ENCODE data around the gene LYPD8.
"Not testable (repeated sequence)": the region's sequence is repeated elsewhere in the genome, so short reads cannot be mapped to it uniquely, and the experiment has no call there.

Gene LYPD8, protein sequence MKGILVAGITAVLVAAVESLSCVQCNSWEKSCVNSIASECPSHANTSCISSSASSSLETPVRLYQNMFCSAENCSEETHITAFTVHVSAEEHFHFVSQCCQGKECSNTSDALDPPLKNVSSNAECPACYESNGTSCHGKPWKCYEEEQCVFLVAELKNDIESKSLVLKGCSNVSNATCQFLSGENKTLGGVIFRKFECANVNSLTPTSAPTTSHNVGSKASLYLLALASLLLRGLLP

DNA sequence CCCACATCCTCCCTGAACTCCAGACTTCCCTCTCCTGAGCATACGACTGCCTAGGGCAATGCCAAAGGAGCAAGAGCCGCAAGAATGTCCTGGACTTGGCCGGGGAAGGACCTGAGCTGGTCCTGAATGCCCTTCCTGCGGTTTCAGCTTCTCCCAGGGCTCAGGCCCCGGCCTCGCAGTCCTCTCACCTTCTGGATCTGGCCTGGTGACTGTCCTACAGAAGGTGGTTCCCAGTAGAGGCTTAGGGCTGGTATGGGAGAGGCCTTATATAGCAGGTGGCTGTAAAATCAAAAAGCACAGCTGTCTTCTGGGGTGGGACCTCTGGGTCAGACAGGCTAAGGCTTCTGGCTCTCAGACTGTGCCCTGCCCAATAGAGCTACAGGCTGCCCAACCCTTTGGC is at the start of gene LYPD8:
Gene LYPD8, minus strand, starts transcription at position 243 of the 400 bp plus-strand sequence. CDS start 4,678 bp downstream, outside the sequence.
- no peak for DNase-seq

DNA sequence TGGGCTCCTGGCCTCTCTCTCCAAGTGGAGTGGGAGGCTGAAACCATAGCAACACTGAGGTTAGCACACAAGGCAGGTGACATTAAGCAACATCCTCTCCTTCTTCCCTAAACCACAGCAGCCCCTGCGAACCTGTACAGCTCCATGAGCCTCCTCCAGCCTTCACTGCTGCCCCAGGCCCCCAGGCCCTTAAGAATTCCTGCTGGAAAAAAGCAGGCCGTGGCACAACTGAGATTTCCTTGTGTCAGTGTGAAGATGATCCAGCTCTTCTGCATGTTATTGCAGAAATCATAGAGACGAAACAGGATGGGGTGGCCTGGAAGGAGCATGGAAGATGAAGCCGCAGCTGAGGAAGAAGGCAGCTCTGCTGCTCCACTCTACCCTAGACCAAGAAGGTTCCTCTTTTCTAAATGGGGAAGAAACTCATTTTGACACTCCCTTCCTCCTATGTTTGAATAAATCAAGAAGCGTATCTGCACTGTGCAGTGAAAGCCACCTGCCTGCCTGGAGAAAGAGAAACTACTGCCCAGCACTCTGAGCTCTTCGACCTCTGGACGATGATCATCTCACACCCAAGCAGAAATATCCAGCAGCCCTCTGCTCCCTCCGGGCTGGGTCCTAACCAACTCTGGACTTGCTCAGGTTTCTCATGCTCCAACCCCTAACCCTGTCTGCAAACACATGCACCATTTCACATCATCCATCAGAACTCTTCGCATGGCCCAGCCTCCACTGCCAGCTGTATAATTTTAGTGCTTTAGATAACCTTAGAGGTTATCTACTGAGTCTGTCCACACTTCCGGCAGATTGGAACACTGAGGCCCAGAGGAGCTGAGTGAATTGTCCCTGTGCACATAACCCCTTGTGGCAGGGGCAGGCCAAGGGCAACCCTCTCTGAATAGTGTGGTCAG is 49.5 kb upstream of the LYPD8 start:
- no peak for DNase-seq

DNA sequence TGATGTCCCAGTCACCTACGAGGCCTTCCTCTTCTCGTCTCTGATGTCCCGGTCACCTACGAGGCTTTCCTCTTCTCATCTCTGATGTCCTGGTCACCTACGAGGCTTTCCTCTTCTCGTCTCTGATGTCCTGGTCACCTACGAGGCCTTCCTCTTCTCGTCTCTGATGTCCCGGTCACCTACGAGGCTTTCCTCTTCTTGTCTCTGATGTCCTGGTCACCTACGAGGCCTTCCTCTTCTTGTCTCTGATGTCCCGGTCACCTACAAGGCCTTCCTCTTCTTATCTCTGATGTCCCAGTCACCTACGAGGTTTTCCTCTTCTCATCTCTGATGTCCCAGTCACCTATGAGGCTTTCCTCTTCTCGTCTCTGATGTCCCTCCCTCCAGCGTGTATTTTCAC is 47.9 kb upstream of the LYPD8 start:
- DNase-seq, result not testable (repeated sequence)

DNA sequence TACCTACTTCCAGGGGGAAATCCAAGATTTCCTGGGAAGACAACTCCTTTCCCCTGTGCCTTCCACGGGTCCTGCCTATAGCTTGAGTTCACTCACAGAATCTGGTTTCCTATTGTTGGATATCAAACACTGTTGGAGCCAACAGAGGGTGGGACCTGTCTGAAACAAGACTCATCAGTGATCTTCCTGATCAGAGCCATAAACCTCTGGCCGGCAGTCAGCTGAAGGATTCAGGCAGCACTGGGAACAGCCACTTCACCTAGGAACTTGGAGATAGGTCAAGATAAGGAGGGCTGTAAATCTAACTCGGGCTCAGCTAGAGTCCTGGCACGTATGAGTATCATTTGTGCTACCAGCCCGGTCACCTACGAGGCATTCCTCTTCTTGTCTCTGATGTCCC is 46.9 kb upstream of the LYPD8 start:
- DNase-seq, result no peak

DNA sequence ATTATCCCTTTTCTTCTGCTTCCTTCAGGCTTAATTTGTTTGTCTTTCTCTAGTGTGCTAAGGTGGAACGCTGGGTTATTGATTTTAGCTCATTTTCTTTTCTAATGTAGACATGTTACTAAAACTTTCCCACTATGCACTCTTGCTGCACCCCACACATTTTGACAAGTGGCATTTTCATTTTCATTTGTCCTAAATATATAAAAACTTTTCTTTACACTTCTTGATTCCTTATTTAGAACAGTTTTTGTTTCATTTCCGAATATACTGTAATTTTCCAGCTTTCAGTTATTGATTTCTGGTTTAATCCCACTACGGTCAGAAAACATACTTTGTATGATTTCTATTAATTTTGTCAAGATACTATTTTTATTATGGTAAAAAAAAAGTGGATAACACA is 44.9 kb upstream of the LYPD8 start:
- no peak for DNase-seq

DNA sequence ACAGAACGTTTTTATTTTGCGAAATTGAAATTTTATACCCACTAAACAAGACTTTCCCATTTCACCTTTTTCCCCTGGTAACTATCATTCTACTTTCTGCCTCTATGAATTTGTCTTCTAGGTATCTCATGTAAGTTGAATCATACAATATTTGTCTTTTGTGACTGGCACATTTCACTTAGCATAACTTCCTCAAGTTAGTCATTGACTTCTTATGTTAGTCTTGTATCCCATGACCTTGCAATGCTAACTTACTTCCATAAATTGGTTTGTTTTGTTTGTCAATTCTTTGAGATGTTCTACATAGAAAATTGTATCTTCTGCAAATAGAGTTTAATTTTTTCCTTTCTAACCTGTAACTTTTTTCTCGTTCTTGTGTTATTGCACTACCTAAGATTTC is 43.2 kb upstream of the LYPD8 start:
- DNase-seq, result no peak

DNA sequence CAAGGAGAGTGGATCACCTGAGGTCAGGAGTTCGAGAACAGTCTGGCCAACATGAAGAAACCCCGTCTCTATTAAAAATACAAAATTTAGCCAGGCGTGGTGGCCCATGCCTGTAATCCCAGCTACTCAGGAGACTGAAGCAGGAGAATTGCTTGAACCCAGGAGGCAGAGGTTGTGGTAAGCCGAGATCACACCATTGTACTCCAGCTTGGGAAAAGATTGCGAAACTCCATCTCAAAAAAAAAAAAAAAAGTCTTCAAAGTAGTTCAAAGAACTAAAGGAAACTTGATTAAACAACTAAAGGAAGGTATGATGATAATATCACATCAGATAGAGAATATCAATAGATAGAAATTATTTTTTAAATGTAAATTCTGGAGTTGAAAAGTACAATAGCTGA is 39.1 kb upstream of the LYPD8 start:
- DNase-seq, result not testable (repeated sequence)

DNA sequence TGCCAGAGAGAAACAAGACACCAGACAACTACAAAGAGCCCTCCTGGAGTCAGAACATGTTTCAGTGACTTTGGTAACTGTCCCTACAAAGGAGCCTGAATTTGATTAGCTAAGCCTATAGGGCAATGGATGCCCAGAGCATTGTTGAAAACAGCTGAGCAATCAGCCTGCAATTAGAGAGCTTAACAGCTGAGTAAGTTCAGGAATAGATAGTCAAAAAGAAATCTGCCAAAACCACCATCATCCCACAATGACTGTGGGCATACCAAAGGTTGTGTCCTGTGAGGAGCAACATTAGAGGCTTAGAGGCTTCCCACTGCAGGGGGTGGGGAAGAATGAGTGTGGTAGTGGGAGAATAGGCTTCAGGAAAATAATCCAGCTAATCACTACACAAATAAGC is 38.0 kb upstream of the LYPD8 start:
- DNase-seq, result no peak

DNA sequence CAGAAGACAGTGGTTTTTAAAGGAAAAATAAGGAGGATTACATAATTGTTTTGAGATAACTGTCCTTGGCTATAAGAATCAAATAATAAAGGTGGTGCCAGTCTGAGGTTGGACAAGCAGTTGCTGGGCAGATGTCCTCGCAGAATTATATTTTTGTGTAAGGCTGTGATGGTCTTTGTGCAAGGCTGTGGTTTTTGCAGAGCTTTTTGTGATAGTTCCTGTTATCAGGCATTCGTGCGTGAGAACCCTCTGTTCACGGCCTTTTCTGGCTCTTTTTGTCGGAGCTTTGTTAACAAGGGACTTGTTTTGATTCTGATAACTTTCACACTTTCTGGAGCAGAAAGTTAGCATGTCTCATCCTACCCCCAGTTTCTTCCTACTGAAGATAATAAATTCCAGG is 36.8 kb upstream of the LYPD8 start:
- no peak for DNase-seq

DNA sequence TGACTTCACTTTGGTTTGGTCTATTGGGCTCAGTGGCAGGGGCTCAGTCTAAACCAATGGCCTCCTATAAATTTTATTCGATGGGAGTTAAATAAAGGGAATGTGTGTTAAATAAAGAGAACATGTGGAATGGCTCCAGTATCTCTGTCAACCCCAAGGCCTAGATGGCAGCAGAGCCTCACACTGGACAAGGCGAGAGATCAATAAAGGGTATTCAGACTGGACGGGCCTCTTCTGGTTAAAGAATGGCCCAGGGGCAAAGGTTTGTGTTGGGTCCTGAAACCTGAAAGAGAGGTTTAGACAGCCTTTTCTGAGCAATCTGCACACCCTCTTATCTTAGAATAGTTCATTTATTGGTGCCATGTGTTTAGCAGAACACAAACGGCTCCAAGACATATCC is 35.5 kb upstream of the LYPD8 start:
- DNase-seq, result no peak

DNA sequence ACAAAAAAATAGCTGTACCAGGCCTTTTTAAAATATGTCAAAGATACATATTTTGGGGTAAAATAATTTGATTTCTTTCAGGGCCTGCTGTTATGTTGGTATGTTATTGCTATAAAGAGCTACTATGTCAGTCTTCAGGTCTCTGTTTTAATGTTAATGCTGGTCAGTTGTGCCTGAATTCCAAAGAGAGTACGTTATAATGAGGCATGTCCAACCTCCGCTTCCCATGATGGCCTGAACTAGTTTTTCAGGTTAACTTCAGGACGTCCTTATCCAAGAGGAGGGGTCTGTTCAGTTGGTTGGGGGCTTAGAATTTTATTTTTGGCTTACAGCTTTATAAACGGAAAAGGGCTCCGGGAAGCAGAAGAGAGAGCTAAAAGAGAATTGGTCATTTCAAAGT is 34.9 kb upstream of the LYPD8 start:
- DNase-seq, result no peak

DNA sequence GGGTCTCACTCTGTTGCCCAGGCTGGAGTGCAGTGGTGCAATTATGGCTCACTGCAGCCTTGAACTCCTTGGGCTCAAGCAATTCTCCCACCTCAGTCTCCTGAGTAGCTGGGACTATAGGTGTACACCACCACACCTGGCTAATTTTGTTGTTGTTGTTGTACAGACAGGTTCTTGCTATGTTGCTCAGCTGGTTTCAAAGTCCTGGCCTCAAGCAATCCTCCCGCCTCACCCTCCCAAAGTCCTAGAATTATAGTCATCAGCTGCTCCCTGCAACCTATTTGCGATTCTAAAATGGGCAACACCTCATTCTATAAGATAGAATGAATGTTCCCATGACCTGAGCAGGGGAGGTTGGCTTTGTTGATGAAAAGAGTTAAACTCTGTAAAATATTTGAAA is 33.8 kb upstream of the LYPD8 start:
- not testable (repeated sequence) for DNase-seq

DNA sequence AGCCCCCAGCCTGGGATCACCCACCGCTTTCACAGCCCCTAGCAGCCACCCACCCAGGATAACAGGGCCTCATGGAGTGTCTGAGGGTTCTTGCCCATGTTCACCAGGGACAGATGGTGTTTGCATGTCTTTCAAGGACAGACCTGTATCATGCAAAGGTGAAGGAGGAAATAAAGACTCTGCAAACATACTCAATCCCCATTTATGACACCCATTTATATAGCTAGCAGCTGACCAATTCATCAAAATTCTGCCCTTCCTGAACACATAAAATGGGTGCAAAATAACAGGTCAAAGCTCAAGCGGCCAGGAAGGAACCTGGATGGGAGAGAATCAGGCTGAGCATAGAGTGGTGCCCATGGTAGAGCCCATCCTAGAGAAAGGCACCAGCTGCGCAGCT is 32.8 kb upstream of the LYPD8 start:
- no peak for DNase-seq

DNA sequence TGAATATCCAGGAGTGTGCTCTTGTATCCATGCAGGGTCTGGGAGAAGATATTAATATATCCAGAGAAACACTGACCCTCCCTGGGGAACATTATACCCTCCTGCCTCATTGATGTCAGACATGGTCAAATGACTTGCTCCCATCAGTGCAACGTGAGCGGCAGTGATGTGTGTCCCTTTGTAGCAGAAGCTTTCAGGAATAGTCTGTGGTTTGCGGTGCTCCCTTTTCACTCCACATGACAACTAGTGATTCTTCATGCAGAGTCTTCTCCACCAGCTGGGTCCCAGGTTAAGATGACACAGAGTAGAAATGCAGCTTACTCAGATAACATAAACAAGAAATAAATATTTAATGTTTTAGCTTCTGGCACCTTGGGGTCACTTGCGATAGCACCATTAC is 31.9 kb upstream of the LYPD8 start:
- DNase-seq, result no peak

DNA sequence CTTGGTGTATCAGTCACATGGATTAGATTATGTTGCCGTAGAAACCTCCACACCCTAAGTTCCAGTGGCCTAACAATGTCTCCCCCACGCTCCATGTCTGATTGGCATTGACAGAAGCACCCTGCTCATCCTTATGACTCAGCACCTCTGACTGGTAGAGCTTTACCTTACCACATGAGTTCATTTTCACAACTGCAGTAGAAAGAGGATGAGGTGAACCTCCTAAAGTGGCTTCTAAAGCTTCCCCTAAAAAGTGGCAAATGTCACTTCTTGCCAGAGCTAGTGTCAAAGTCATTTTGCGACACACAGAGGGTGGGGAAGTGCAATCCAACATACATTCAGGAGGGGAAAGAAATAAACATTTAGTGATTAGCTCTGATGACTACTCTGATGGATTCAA is 30.6 kb upstream of the LYPD8 start:
- no peak for DNase-seq

DNA sequence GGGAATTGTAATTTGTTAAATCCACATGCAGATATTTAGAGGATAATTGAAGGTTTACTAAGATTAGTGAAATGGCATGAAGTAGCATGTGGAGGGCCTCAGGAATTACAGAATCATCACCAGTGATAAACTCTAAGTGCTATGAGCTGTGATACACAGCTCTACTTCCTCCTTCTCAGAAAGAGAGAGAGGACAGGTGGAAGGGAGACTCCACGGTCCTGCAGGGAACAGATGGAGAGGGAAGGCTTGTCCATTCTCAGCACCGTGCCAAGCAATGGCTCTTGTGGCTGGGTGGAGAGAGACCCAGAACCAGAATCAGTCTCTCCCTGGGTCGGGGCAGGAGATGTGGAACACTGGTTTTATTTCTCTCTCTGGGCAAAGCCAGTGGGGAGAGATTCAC is 27.8 kb upstream of the LYPD8 start:
- DNase-seq, result no peak

DNA sequence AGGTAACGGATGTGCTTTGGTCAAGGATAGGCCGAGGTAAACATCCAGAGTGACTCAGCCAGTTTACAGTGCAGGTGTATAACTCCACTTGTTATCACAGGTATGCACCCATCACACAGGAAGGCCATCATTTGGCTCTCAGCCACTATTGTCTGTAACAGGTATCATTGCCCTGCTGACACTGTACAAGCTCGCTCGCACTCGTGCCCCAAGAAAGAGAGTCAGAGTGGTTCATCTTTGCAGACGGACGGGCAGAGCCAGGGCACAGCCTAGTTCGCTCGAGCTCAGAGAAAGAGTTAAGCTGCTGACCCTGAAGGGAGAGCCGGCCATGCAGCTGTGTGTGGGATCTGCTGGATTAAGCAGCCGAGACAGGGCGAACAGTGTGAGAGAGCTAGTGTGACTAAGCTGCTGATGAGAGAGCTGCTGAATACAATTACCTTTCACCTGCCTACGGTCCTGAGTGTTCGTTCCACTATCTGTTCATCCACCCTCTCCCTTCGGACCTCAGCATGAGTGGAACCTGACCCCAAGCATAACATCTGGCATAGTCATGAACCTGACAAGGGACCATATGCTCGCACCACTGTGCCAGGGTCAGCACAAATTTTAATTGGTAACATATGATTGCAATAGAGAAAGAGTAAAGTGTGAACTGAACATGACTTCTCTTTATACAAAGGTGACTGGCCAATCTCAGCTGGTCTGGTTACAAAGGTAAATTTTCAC is 27.0 kb upstream of the LYPD8 start:
- DNase-seq, result no peak

DNA sequence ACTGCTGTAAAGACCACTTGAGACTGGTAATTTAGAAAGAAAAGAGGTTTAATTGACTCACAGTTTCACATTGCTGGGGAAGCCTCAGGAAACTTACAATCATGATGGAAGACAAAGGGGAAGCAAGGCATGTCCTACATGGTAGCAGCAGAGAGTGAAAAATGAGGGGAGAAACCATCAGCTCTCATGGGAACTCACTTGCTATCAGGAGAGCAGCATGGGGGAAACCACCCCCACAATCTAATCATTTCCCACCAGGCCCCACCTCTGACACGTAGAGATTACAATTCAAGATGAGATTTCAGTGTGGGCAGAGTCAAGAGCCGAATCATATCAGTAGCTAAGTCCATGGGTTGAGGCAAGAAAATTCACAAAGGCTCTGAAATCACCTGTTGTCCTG is 23.8 kb upstream of the LYPD8 start:
- DNase-seq, result no peak

DNA sequence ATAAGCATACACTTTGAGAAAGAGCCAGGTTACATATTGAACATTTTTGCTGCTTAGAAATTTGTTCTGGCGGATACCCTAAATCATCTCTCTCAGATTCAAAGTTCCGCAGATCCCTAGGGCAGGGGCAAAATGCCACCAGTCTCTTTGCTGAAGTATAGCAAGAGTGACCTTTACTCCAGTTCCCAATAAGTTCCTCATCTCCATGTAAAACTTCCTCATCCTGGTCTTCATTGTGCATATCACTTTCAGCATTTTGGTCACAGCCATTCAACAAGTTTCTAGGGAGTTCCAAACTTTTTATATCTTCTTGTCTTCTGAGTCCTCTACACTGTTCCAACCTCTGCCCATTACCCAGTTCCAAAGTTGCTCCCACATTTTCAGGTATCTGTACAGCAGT is 23.3 kb upstream of the LYPD8 start:
- no peak for DNase-seq

DNA sequence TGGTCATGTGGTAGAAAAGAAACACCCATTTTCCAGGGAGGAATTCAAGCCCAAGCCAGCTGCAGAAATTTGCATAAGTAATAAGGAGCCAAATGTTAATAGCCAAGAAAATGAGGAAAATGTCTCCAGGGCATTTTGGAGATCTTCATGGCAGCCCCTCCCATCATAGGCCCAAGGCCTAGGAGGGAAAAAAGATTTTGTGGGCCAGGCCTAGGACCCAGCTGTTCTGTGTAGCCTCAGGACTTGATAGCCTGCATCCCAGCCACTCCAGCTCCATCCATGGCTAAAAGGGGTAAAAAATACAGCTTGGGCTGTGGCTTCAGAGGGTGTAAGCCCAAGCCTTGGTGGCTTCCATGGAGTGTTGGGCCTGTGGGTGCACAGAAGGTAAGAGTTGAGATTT is 21.4 kb upstream of the LYPD8 start:
- DNase-seq, result no peak

DNA sequence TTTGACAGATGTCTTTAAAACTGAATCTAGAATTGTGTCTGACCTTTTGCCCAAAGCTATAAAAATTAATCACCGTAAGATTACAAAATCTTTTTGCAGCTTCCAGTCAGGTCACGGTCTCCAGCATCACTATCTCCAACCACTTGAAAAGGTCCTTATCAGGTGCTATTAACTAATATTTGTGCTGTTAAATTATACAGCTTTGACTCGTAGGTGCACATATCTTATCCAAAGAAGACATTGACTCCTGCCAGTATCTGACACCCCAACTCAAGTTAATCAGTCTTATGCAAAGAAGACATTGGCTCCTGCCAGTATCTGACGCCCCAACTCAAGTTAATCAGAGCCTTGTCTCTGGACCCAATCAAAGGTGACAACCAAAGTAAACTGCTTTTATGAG is 19.9 kb upstream of the LYPD8 start:
- no peak for DNase-seq

DNA sequence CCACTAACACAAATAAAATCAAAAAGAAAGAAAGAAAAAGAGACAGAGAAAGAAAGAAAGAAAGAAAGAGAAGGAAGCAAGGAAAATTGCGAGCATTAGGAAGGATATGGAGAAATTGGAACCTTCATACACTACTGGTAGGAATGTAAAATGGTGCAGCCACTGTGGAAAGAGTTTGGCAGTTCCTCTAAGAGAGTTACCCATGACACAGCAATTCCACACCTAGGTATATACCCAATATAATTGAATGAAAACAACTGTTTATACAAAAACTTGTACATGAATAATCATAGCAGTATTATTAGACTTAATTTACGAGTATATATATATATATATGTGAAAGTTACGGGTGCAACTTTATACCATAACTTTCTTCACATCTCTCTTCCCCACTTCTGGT is 4.1 kb upstream of the LYPD8 start:
- no peak for DNase-seq

DNA sequence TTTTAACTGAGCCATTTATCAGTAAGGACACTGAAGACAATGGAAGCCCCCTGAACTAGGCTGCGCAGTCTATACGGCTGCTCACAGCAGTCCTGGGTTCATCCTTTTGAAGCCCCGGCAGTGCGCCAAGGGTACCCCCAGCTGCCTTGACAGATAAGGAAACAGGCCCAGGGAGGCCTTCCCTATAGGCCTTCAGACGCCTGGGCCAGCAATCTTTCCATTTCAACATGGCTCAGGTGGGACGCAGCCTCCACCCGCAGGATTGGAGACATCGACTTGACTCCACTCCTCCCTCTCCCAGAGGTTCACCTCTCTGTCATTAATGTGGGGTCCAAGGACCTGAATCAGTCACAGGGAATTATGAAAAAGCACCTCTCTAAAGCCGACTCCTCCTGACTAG is 2.8 kb upstream of the LYPD8 start:
- DNase-seq, result no peak

DNA sequence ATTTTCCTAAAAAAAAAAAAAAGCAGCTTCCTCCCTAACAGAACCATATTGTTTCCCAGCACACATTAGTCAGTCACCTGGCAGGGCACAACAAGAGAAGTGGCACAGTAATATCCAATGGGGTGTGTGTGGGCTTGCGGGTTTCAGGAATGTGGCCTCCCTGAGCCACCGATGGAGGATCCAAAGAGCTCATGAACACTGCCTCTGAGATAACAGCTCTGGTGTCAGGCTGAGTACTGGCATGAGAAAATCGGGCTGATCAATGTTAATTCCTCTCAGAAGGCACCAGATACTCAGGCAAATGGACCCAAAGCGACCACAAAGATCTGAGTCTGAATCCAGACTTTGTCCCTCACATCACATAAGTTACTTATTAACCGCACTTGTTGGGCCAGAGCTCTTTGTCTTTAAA is 2.2 kb upstream of the LYPD8 start:
- no peak for DNase-seq
